NCI-H187 treated with DMSO at 0.1 percent for 48 hours (cell line): ENCODE results near the gene CCDC116.
"Not testable (repeated sequence)": the region's sequence is repeated elsewhere in the genome, so short reads cannot be mapped to it uniquely, and the experiment has no call there.

ENCODE experiments used
- DNase-seq: peaks from one replicate; lab custom pipeline; 2025; lab: John Stamatoyannopoulos, UW

Gene CCDC116

GRCh38 chr22:21631025-21631424 lies 1.5 kb upstream of the CCDC116 start:
- no peak for DNase-seq

- DNase-seq = no peak
Measured at GRCh38 chr22:21632931-21633330, 371 bp downstream of the CCDC116 start.

- no peak for DNase-seq
Measured at GRCh38 chr22:21633481-21633880, 921 bp downstream of the CCDC116 start.

- no peak for DNase-seq
Measured at GRCh38 chr22:21634081-21634480, 1.5 kb downstream of the CCDC116 start.

- DNase-seq = no peak
Measured at GRCh38 chr22:21634844-21635243, 2.3 kb downstream of the CCDC116 start.

GRCh38 chr22:21635771-21636510 lies 3.4 kb downstream of the CCDC116 start:
- DNase-seq = no peak

- no peak for DNase-seq
Measured at GRCh38 chr22:21636629-21637218, 4.2 kb downstream of the CCDC116 start.

- DNase-seq = not testable (repeated sequence)
Measured at GRCh38 chr22:21637450-21637849, 4.9 kb downstream of the CCDC116 start.

- DNase-seq = no peak
Measured at GRCh38 chr22:21639359-21639758, 6.8 kb downstream of the CCDC116 start.

- DNase-seq = no peak
Measured at GRCh38 chr22:21640810-21641209, 8.2 kb downstream of the CCDC116 start.

GRCh38 chr22:21641417-21641788 lies 8.8 kb downstream of the CCDC116 start:
- DNase-seq = no peak

GRCh38 chr22:21641789-21642583 lies 9.4 kb downstream of the CCDC116 start, which contains the start of gene SDF2L1:
Gene SDF2L1 (plus strand): TSS chr22:21642302. CDS start chr22:21642337, 35 bp downstream.
- peak; percentile 79 for DNase-seq

GRCh38 chr22:21642584-21643448 lies 10.3 kb downstream of the CCDC116 start:
- no peak for DNase-seq

GRCh38 chr22:21643533-21644357 lies 11.2 kb downstream of the CCDC116 start:
- no peak for DNase-seq

GRCh38 chr22:21645513-21645912 lies 13.0 kb downstream of the CCDC116 start:
- DNase-seq = not testable (repeated sequence)

GRCh38 chr22:21646608-21647590 lies 14.3 kb downstream of the CCDC116 start:
- DNase-seq = peak; percentile 16

GRCh38 chr22:21650280-21650679 lies 17.7 kb downstream of the CCDC116 start:
- no peak for DNase-seq

- DNase-seq = no peak
Measured at GRCh38 chr22:21650823-21651520, 18.4 kb downstream of the CCDC116 start.

- DNase-seq = no peak
Measured at GRCh38 chr22:21651521-21652009, 19.0 kb downstream of the CCDC116 start.
